Raji (cell line): ENCODE measurements around the gene RBM3.

ENCODE experiments used
- POLR2A ChIP-seq: IDR thresholded peaks from 2 replicates; pipeline ENCODE4 v1.6.1; 2011; ENCODE audit warnings: low read depth, low read length, control low read depth; ENCODE audit not compliant: insufficient read depth

Gene RBM3

DNA sequence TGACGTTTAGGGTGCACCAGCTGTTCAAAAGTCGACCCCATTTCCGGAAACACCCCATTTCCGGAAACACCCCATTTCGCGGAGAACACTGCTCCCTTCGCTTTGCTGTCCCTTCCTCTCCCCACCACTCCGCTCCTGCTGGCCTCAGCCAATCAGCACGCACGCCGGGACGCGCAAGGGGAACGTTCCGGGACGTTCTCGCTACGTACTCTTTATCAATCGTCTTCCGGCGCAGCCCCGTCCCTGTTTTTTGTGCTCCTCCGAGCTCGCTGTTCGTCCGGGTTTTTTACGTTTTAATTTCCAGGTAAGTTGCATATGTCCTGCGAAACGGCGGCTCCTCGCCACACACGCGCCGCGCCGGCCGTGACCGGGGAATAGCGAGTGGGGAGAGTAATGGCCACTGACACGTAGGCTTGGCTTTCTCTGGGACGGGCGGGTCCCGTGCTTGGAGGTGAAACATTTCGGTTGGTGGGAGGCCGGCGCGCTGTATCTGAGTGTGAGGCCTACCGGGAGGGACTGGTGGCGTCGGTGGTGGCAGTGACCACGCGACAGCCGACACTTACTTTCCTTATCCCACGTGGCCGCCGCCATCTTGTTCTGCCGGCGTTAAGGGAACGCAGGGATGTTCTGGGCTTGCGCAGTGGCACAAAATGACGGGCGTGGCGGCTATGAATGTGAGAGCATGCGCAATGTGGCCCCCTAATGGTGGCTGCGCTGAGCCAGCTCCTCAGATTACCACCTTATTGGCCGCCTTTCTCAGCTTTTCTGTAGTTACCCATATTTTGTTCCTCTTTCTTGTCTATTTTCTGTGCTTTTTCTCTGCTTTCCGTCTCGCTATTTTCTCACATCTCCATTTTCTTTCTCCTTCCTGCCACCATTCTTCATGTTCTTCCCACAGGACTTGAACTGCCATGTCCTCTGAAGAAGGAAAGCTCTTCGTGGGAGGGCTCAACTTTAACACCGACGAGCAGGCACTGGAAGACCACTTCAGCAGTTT, at the start of gene RBM3:
Gene RBM3 (plus strand): TSS at position 215 of the 997 bp plus-strand sequence. CDS start 697 bp downstream, at position 912.
- peak; percentile 65 for TF ChIP-seq POLR2A

DNA sequence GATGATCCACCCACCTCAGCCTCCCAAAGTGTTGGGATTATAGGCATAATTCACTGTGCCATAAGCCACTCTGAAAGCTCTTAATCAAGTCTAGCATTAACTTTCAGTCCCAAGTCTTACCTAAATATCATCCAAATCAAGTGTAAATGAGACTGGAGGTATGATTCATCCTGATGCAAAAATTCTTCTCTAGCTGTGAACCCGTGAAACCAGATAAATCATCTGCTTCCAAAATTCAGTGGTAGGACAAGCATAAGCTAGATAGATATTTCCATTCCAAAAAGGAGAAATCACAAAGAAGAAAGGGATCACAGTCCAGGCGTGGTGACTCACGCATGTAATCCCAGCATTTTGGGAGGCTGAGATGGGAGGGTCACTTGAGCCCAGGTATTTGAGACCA, 43.5 kb upstream of the RBM3 start:
- no peak for TF ChIP-seq POLR2A

DNA sequence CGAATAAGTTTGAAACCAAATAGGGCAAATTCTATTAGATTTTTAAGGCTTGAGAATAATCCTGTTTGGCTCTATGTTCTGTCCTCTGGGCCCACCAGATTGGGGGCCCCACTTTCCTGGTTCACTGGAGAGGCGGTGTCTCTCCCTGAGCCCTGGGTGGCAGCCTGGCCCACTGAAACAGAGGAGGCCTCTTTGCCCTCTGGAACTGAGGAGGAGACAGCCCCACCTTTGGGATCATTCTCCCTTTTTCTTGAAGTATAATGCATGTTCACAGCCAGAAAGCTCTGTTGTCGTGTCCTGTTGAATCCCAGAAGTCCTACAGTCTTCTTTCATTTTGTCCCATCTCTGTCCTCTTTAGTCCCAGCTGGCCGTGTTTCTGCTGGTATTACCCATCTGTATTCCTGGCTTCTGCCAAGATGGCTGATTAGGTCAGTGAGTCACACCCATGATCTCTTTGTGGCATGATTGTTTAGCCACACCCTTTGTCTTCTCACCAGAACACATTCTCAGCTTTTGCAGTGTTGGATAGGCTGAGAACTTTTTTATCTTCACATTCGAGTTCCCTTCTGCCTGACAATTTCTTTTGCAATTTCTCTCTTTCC, 42.8 kb upstream of the RBM3 start:
- no peak for TF ChIP-seq POLR2A

- TF ChIP-seq POLR2A, result no peak
These were observed 42.1 kb upstream of the RBM3 start for GRCh38 chrX:48532161-48532560.

GRCh38 chrX:48533165-48533564, 41.1 kb upstream of the RBM3 start:
- TF ChIP-seq POLR2A, result no peak

GRCh38 chrX:48538641-48539344, 35.5 kb upstream of the RBM3 start:
- TF ChIP-seq POLR2A, result no peak

DNA sequence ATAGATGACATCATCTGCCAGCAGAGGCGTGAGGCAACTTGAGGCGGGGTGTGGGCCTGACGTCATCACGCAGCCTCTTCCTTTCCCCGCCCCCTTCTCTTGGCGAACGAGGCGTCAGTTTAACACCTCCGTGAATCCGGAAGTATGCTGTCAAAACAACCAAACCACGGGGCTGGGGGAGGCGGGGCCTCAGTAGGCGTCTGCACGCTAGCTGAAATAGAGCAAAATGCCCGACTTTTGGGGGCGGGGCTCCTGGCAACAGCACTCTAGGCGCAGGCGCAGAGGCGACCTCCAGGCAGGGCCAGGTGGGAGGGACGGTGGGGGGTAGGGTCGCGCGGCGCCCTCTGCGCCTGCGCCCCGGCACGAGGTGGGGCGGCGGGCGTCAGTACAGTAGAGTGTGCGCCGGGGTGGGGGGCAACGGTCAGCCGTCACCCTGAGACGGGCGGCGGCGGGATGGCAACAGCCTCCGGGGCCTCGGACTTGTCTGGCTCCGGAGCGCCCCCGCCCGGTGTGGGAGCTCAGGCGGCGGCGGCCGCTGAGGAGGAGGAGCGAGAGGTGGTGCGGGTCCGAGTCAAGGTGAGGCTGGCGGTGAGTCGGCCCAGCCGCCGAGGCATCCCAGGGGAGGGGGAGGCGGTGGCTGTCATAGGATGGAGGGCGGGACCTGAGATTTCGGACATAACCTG, 34.8 kb upstream of the RBM3 start, which contains the start of gene TBC1D25:
Gene TBC1D25 (plus strand): TSS at position 370 of the 683 bp plus-strand sequence. CDS start 84 bp downstream, at position 454.
- no peak for TF ChIP-seq POLR2A

- peak; percentile 49; the same call in 1 of the 2 replicates for TF ChIP-seq POLR2A
These were observed 34.3 kb upstream of the RBM3 start for GRCh38 chrX:48540028-48540375.

- TF ChIP-seq POLR2A, result no peak
These were observed 33.8 kb upstream of the RBM3 start for GRCh38 chrX:48540480-48540879.

GRCh38 chrX:48541140-48541814, 33.0 kb upstream of the RBM3 start:
- no peak for TF ChIP-seq POLR2A

DNA sequence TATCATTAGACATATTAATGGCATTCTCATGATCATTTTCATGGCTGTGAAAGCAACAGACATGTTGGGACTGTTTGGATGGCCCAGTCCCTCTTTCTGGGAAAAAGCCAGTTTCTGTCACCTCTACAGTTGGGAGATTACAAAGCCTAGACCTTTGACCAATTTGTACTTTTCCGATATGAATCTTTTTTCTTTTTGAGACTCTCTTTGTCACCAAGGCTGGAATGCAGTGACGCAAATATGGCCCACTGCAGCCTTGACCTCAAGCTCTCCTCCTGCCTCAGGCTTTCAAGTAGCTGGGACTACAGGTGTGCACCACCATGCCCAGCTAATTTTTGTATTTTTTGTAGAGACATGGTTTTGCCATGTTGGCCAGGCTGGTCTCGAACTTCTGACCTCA, 25.4 kb upstream of the RBM3 start:
- TF ChIP-seq POLR2A, result no peak

DNA sequence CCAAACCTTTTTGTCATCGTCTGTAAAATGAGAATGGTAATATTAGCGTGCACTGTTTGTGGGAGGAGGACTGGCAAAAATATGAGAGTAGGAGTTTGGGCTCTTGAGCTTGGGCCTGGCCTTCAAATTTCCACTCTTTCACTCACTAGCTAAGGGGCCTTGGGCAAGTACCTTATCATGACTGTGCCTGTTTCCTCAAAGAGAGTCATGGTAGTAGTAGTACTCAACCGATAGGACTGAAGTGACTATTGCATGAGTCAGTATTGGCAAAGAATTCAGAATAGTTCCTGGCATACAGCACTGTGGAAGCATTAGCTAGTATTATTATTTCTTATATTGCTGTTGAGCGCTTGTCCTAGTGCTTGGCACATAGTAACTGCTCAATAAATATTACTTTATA, 16.0 kb upstream of the RBM3 start:
- TF ChIP-seq POLR2A, result no peak

GRCh38 chrX:48559636-48560035, 14.6 kb upstream of the RBM3 start:
- no peak for TF ChIP-seq POLR2A

- no peak for TF ChIP-seq POLR2A
These were observed 14.2 kb upstream of the RBM3 start for GRCh38 chrX:48560056-48560455.
